ENCODE data around the gene SPSB1. TPM values are rescaled to one million over a fixed set of nuclear protein-coding genes. Genes with fewer than 3 reads are reported as not detected.

The SPSB1 gene
- total RNA-seq, 1 donor from 2014 or later: 12.9 TPM

GRCh38 chr1:9328715-9329114 is 36.0 kb downstream of the SPSB1 start:
- no peak for DNase-seq (ENCODE audit: low spot score)
- intact Hi-C loops (cut with DNase I): no loop called here

DNA sequence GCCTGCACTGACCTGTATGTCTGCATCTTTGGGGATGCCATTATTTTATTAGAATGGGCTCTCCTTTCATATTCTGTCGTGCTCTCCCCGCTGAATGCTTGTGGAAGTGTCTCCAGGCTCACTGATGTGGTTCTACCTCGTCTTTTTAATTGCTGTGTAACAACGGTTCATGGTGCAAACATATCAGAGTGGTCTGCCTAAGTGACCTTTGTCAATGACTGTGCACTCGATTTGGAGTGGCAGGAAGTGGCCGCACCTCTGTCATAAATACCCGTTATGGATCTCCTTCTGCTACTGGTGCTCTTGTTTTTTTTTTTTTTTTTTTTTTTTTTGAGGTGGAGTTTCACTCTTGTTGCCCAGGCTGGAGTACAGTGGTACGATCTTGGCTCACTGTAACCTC is 38.3 kb downstream of the SPSB1 start:
- DNase-seq (ENCODE audit: low spot score): no peak
- intact Hi-C loops (cut with DNase I): no loop called here

DNA sequence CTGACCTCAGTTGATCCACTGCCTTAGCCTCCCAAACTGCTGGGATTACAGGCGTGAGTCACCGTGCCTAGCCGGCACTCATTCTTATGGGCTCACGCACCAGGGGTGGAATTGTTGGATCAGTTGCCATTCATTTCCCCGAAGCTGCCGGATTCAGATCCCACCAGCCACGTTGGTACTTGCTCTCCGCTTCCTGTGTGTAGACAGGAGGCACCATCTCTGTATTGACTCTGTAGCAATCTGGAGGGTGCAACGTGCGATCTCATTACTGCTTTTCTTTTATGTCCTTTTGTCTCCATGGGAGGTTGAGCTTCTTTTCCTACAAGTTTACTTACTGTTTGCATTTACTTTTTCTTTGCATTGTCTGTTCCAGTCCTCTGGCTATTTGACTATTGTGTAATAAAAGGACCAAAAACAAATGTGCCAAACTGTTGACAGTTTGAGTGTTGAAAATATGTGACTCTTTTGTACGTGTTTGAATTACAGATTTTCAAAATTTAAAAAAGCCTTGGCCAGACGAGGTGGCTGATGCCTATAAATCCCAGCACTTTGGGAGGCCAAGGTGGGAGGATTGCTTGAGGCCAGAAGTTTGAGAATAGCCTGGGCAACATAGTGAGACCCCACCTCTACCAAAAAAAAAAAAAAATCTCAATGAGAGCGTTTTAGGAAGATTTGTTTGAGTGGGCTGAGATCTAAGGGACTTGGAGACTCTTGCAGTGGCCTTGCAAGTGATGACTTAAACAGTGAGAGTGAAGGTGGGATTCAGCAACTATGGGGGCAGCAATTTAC is 39.1 kb downstream of the SPSB1 start:
- no peak for DNase-seq (ENCODE audit: low spot score)
- intact Hi-C loops (cut with DNase I): no loop called here

DNA sequence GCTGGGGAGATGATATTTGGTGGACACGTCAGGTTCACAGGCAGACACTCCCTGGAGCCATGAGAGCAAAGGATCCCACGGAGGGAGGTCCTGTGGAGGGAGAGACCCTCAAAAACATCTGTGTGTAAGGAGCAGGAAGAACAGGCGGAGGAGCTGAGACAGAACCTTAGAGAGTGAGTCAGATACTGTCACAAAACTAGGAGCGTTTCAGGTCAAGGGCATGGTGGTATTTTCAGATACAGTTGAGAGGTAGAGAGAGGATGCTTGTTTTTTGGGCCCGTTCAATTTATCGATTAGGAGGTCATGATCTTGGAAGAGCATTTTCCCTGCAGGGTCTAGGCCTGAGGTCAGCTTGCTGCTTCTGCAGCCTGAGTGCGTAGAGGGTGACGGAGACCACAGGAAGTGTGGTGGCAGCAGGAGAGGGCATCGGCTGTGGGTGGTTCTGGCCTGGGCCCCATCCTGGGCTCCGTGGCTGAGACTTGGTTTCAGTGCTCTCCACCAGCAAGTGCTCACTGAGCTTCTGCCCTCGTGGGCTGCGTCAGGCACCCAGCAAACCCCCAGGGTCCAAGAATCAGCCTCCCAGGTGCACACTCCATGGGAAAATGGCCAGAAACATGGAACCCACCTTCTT is 39.9 kb downstream of the SPSB1 start:
- DNase-seq (ENCODE audit: low spot score): no peak
- intact Hi-C loops (cut with DNase I): no loop called here

DNA sequence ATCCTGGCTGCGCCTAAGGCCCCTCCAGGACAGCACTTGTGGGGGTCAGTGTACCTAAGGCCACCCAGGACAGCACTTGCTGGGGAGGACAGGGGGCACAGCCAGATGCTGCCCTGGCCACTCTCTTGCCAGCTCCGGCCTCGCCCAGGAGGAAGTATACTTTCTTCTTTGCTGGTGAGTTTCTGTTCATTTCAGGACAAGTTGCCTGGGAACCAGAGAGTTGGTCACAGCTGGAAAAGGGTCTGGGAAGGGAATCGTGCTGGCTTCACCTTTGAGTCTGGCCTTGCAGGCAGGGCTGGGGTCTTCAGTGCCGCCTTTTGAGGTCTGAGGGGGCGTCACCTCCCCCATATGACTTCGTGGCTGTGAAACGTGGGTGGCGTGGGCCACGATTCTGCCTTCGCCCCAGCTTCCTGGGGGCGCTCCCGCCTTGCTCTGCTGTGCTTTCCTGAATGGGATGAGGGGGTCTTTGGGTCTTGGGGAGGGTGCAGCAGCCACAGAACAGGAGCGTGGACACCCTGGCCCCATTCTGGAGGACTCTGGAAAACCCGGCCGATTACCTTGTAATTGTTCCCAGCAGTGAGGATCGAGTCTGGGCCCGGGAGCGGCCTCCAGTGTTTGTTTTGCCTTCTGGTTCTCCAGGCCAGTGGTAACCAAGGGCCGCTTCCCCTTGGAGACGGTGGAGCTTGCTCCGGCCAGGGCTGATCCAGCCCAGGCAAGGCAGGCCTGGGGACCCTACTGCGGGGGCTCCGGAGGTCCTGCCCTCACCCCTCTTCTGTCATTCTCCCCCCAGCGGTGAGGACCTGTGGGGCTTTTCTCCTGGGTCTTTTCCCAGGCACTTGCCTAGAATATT is 45.9 kb downstream of the SPSB1 start:
- intact Hi-C loops (cut with DNase I): no loop called here
- DNase-seq (ENCODE audit: low spot score): no peak

DNA sequence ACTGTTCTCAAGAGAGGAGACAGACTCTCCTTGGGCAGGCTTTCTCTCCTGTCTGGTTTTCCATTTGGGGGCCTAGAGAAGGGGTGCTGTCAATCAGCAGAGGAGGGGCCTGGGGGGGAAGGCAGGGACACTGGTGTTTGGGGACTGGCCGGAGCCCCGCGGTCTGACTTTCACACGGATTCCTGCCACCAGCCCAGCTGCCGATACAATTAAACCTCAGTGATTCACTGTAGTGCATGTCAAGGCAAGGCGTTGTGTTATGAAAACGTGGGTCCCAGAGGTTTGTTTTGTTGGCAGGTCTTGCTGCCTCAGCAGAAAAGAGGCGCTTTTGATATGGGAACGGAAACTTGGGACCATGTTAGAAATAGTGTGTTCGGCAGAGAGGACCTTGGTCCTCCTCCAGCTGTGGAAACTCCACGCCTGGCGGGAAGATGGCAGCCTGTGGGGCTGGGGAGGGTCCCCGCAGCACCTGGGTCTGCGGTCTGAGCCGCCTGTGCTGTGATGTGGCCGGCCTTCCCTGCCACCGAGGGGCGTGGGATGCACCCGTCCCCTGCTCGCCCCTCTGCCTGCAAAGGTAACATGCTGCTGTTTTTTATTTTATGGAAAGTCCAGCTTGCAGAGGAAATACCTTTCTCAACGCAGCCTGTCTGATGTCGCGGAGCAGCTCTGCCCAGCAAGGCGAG is 47.6 kb downstream of the SPSB1 start:
- intact Hi-C loops (cut with DNase I): no loop called here

DNA sequence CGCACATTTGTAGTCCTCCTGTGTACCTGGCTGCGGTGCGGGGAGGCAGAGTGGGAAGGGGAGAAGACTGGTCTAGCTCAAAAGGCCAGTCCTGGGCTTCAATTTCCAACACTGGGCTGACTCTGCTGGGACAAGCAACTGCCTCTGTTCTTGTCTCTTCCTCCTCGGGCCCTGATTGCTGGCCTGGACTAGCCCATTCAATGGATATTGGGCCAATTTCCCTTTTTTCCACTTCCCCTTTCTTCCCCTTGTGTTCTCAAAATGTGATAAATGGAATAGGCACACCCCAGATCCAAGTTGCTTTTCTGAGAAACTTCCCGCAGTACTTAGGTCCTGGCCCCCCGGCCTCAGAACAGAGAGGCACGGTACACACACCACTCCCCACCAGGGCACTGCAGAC is 48.2 kb downstream of the SPSB1 start:
- intact Hi-C loops (cut with DNase I): no loop called here
- no peak for DNase-seq (ENCODE audit: low spot score)

More for the DNA sequence above, 47.6 kb downstream of the SPSB1 start:
- no peak for DNase-seq (ENCODE audit: low spot score)

- no peak for DNase-seq (ENCODE audit: low spot score)
- intact Hi-C loops (cut with DNase I): no loop called here
Observed at GRCh38 chr1:9341301-9341845, 48.7 kb downstream of the SPSB1 start.

DNA sequence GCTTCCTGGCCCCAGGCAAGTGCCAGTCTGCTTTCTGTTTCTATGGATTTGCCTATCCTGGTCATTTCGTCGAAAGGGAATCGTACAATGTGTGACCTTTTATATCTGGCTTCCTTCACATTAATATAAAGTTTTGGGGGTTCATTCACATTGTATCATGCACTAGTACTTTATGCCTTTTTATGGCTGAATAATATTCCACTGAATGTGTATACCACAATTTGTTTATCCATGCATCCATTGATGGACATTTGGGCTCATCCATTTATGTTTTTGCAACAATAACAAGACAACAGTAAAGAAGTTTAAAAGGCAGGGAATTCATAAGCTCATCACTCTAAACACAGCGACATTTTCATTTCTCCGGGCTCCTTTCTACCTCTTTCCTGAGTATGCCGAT is 50.6 kb downstream of the SPSB1 start:
- intact Hi-C loops (cut with DNase I): no loop called here

DNA sequence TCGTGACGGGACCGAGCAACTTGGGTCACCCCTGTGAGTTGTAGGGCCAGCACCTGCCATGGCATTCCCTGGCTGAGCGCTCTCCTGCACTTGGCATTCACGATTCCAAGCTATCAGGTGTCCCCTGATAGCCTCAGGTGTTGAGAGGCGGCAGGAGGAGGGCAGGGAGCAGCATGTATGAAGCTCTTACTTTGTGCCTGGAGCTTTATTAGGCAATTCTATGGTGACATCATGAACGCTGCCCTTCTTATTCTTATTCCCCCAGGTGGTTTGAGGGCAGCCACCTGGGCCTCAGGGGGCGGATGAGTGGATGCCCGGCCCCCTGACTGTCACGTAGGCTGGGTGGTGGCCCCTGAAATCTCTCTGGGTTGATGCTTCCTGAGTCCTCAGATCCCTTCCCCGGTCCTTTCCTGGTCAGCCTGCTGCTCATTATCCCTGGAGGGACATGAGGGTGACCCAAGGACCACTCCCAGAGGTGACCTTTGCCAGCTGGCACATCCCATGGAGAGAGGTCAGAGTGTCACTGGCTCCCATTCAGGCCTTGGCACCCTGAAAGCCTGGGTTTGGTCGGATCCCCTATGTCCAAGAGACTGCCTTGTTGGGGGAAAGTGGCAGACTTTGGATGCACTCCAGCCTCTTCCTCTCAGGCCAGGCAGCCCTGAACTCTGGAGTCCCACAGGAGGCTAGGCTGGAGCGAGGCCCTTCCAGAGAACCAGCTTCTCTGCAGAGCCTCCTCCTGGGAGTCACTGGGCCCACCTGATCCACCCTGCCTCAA is 51.9 kb downstream of the SPSB1 start:
- no peak for DNase-seq (ENCODE audit: low spot score)
- intact Hi-C loops (cut with DNase I): no loop called here

More for the DNA sequence above, 50.6 kb downstream of the SPSB1 start:
- no peak for DNase-seq (ENCODE audit: low spot score)

GRCh38 chr1:9345471-9345870 is 52.8 kb downstream of the SPSB1 start:
- intact Hi-C loops (cut with DNase I): no loop called here
- DNase-seq (ENCODE audit: low spot score): no peak

DNA sequence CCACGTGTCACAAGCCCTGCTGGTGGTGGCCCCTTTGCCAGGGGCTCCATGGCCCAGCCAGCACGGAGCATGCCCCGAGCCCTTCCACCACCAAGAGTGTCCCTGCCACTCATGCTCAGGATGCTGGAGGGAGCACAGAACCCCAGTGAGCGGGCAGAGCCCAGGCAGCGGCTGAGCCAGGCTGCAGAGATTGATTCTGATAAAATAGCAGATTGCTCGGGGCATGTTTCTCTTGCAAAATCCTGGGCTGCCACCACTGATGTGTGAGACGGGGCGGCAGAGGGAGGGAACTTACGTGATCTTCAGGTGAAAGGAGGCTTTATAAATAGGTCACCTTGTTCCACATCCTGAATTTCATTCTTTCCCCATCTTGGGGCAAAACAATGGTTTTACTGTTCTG is 53.2 kb downstream of the SPSB1 start:
- no peak for DNase-seq (ENCODE audit: low spot score)
- intact Hi-C loops (cut with DNase I): no loop called here

- no peak for DNase-seq (ENCODE audit: low spot score)
- intact Hi-C loops (cut with DNase I): no loop called here
Observed at GRCh38 chr1:9346566-9346965, 53.9 kb downstream of the SPSB1 start.

DNA sequence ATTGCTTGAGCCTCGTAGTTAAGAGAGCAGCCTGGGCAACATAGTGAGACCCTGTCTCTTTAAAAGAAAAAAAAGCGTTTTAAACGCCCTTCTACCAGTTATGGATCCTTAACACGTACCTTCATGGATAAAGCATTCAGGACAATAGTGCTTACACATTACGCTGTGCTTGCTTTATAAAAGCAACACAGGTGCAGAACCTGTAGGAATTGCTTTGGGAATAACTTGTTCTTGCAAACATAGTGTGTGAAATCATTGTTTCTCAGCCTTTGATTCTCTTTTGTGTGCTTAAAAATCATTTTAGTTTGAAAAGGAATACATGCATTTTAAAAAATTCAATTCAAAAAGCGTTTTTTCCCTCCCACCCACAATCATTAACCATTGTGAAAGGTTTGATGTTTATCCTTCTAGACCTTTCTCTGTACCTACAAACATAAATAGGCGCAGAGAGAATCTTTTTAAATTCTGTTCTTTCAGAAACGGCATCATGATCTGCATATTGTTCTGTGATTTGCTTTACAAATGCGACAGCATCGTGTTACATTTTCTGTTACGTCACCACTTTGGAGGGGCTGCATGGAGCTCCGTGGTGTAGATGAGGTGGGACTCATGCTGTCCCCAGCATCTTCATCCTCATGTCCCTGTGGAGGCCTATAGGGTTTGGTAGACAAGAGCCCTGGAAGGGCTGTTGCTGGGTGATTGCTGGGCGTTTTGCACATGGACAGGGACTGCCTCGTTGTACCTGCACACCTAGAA is 54.6 kb downstream of the SPSB1 start:
- DNase-seq (ENCODE audit: low spot score): no peak
- intact Hi-C loops (cut with DNase I): no loop called here

DNA sequence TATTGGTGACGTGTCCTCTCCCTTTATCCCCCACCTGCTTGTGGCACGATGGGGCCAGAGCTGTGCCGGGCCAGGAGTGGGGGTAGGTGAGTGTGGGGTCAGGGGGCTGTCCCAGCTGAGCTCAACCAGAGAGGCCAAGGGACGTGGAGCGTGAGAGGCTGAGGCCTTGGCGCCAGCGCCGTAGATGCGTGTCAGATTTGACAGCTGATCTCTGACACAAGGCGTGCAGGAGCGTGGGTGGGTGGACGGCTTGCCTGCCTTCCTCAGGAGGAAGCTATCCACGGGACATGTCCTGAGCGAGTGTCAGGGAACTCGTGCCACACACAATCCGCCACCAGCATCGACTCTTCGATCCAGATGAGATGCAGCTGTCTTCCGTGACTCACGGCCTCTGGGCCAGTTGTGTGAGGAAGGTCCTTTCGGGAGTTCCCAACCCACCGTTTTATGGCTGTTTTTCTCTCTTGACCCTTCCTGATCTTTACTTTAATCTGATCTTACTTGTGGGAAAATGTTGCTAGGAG is 56.7 kb downstream of the SPSB1 start:
- intact Hi-C loops (cut with DNase I): no loop called here
- no peak for DNase-seq (ENCODE audit: low spot score)

- no peak for DNase-seq (ENCODE audit: low spot score)
- intact Hi-C loops (cut with DNase I): no loop called here
Observed at GRCh38 chr1:9350013-9350908, 57.6 kb downstream of the SPSB1 start.

GRCh38 chr1:9350960-9351359 is 58.3 kb downstream of the SPSB1 start:
- no peak for DNase-seq (ENCODE audit: low spot score)
- intact Hi-C loops (cut with DNase I): no loop called here
